ENCODE results near the gene TBC1D13. TPM values are rescaled to one million over a fixed set of nuclear protein-coding genes. Genes with fewer than 3 reads are reported as not detected.

The TBC1D13 gene
- total RNA-seq, 1 donor from 2014 or later, result 9.4 TPM

GRCh38 chr9:128828267-128828666 is 41.2 kb downstream of the TBC1D13 start:
- H3K9ac ChIP-seq (ENCODE audit: low read depth in 1 of 3, low read length in 3 of 3), result peak overlapping the region in 1 of 3 donors; percentile 78
- no peak overlapping the region for H3K4me3 ChIP-seq (ENCODE audit: low read length in 3 of 3)
- H3K9me3 ChIP-seq (ENCODE audit: control insufficient read depth in 3 of 3, low read length in 3 of 3), result no peaks in the 10 kb centered on the region
- H3K36me3 ChIP-seq (ENCODE audit: control insufficient read depth in 3 of 3, insufficient read depth in 3 of 3, low read length in 3 of 3), result peaks cover 35 to 40% (median 35%) of the 10 kb centered on the region in 3 donors
- peaks cover 12 to 18% (median 15%) of the 10 kb centered on the region in 3 donors for H3K4me1 ChIP-seq (ENCODE audit: control insufficient read depth in 3 of 3, insufficient read depth in 3 of 3, low read length in 3 of 3)
- H3K27me3 ChIP-seq (ENCODE audit: control insufficient read depth in 3 of 3, insufficient read depth in 3 of 3, low read length in 3 of 3), result no peaks in the 10 kb centered on the region
- no peak overlapping the region for H3K27ac ChIP-seq (ENCODE audit: low read depth, low read length)

GRCh38 chr9:128828719-128829452 is 41.8 kb downstream of the TBC1D13 start:
- H3K4me1 ChIP-seq (ENCODE audit: control insufficient read depth in 3 of 3, insufficient read depth in 3 of 3, low read length in 3 of 3), result peaks cover 12 to 18% (median 15%) of the 10 kb centered on the region in 3 donors
- H3K36me3 ChIP-seq (ENCODE audit: control insufficient read depth in 3 of 3, insufficient read depth in 3 of 3, low read length in 3 of 3), result peaks cover 32 to 36% (median 36%) of the 10 kb centered on the region in 3 donors
- H3K4me3 ChIP-seq (ENCODE audit: low read length in 3 of 3), result peak overlapping the region; percentile 82 to 89 (median 85)
- H3K9me3 ChIP-seq (ENCODE audit: control insufficient read depth in 3 of 3, low read length in 3 of 3), result no peaks in the 10 kb centered on the region
- no peak overlapping the region for H3K27ac ChIP-seq (ENCODE audit: low read depth, low read length)
- peak overlapping the region; percentile 78 to 91 (median 87) for H3K9ac ChIP-seq (ENCODE audit: low read depth in 1 of 3, low read length in 3 of 3)
- H3K27me3 ChIP-seq (ENCODE audit: control insufficient read depth in 3 of 3, insufficient read depth in 3 of 3, low read length in 3 of 3), result no peaks in the 10 kb centered on the region

- H3K9ac ChIP-seq (ENCODE audit: low read depth in 1 of 3, low read length in 3 of 3), result peak within 1 kb of the TSS; percentile 78 to 91 (median 87)
- peak within 1 kb of the TSS; percentile 82 to 89 (median 85) for H3K4me3 ChIP-seq (ENCODE audit: low read length in 3 of 3)
- H3K36me3 ChIP-seq (ENCODE audit: control insufficient read depth in 3 of 3, insufficient read depth in 3 of 3, low read length in 3 of 3), result peaks cover 27 to 28% (median 28%) of the 10 kb centered on the region in 3 donors
- H3K9me3 ChIP-seq (ENCODE audit: control insufficient read depth in 3 of 3, low read length in 3 of 3), result no peaks in the 10 kb centered on the region
- peaks cover 12 to 18% (median 15%) of the 10 kb centered on the region in 3 donors for H3K4me1 ChIP-seq (ENCODE audit: control insufficient read depth in 3 of 3, insufficient read depth in 3 of 3, low read length in 3 of 3)
- H3K27me3 ChIP-seq (ENCODE audit: control insufficient read depth in 3 of 3, insufficient read depth in 3 of 3, low read length in 3 of 3), result no peaks in the 10 kb centered on the region
- H3K27ac ChIP-seq (ENCODE audit: low read depth, low read length), result no peak within 1 kb of the TSS
Observed at GRCh38 chr9:128829477-128830251, 42.6 kb downstream of the TBC1D13 start, which contains the start of gene SPOUT1. TSS of gene SPOUT1 (minus strand) at chr9:128829794. CDS start at chr9:128829780, 14 bp downstream.

GRCh38 chr9:128833696-128834095 is 46.6 kb downstream of the TBC1D13 start:
- no peak overlapping the region for H3K27ac ChIP-seq (ENCODE audit: low read depth, low read length)
- no peak overlapping the region for H3K4me3 ChIP-seq (ENCODE audit: low read length in 3 of 3)
- no peaks in the 10 kb centered on the region for H3K27me3 ChIP-seq (ENCODE audit: control insufficient read depth in 3 of 3, insufficient read depth in 3 of 3, low read length in 3 of 3)
- peaks cover 11 to 12% (median 12%) of the 10 kb centered on the region in 3 donors for H3K4me1 ChIP-seq (ENCODE audit: control insufficient read depth in 3 of 3, insufficient read depth in 3 of 3, low read length in 3 of 3)
- peaks cover 16 to 29% (median 24%) of the 10 kb centered on the region in 3 donors for H3K36me3 ChIP-seq (ENCODE audit: control insufficient read depth in 3 of 3, insufficient read depth in 3 of 3, low read length in 3 of 3)
- H3K9me3 ChIP-seq (ENCODE audit: control insufficient read depth in 3 of 3, low read length in 3 of 3), result no peaks in the 10 kb centered on the region
- H3K9ac ChIP-seq (ENCODE audit: low read depth in 1 of 3, low read length in 3 of 3), result no peak overlapping the region

GRCh38 chr9:128835246-128836210 is 48.5 kb downstream of the TBC1D13 start:
- no peak overlapping the region for H3K27ac ChIP-seq (ENCODE audit: low read depth, low read length)
- H3K4me1 ChIP-seq (ENCODE audit: control insufficient read depth in 3 of 3, insufficient read depth in 3 of 3, low read length in 3 of 3), result no peaks in the 10 kb centered on the region
- no peak overlapping the region for H3K9ac ChIP-seq (ENCODE audit: low read depth in 1 of 3, low read length in 3 of 3)
- no peaks in the 10 kb centered on the region for H3K27me3 ChIP-seq (ENCODE audit: control insufficient read depth in 3 of 3, insufficient read depth in 3 of 3, low read length in 3 of 3)
- H3K9me3 ChIP-seq (ENCODE audit: control insufficient read depth in 3 of 3, low read length in 3 of 3), result no peaks in the 10 kb centered on the region
- no peak overlapping the region for H3K4me3 ChIP-seq (ENCODE audit: low read length in 3 of 3)
- H3K36me3 ChIP-seq (ENCODE audit: control insufficient read depth in 3 of 3, insufficient read depth in 3 of 3, low read length in 3 of 3), result peaks cover 16 to 29% (median 25%) of the 10 kb centered on the region in 3 donors

- Histone ChIP-seq H3K9me3 (ENCODE audit: control insufficient read depth in 3 of 3, low read length in 3 of 3) (no peaks in the 10 kb centered on the region), H3K9ac (ENCODE audit: low read depth in 1 of 3, low read length in 3 of 3) (no peak overlapping the region), H3K27me3 (ENCODE audit: control insufficient read depth in 3 of 3, insufficient read depth in 3 of 3, low read length in 3 of 3) (no peaks in the 10 kb centered on the region), H3K36me3 (ENCODE audit: control insufficient read depth in 3 of 3, insufficient read depth in 3 of 3, low read length in 3 of 3) (peaks cover 16 to 29% (median 25%) of the 10 kb centered on the region in 3 donors), H3K4me1 (ENCODE audit: control insufficient read depth in 3 of 3, insufficient read depth in 3 of 3, low read length in 3 of 3) (no peaks in the 10 kb centered on the region), H3K4me3 (ENCODE audit: low read length in 3 of 3) (no peak overlapping the region), H3K27ac (ENCODE audit: low read depth, low read length) (no peak overlapping the region)
Observed at GRCh38 chr9:128836509-128837145, 49.6 kb downstream of the TBC1D13 start.

- no peaks in the 10 kb centered on the region for H3K4me1 ChIP-seq (ENCODE audit: control insufficient read depth in 3 of 3, insufficient read depth in 3 of 3, low read length in 3 of 3)
- no peak overlapping the region for H3K9ac ChIP-seq (ENCODE audit: low read depth in 1 of 3, low read length in 3 of 3)
- H3K36me3 ChIP-seq (ENCODE audit: control insufficient read depth in 3 of 3, insufficient read depth in 3 of 3, low read length in 3 of 3), result peaks cover 8 to 31% (median 28%) of the 10 kb centered on the region in 3 donors
- H3K27me3 ChIP-seq (ENCODE audit: control insufficient read depth in 3 of 3, insufficient read depth in 3 of 3, low read length in 3 of 3), result no peaks in the 10 kb centered on the region
- H3K4me3 ChIP-seq (ENCODE audit: low read length in 3 of 3), result no peak overlapping the region
- no peaks in the 10 kb centered on the region for H3K9me3 ChIP-seq (ENCODE audit: control insufficient read depth in 3 of 3, low read length in 3 of 3)
- H3K27ac ChIP-seq (ENCODE audit: low read depth, low read length), result no peak overlapping the region
Observed at GRCh38 chr9:128838338-128838737, 51.3 kb downstream of the TBC1D13 start.

- Histone ChIP-seq H3K36me3 (ENCODE audit: control insufficient read depth in 3 of 3, insufficient read depth in 3 of 3, low read length in 3 of 3) (peaks cover 8 to 26% (median 23%) of the 10 kb centered on the region in 3 donors), H3K9ac (ENCODE audit: low read depth in 1 of 3, low read length in 3 of 3) (no peak overlapping the region), H3K27me3 (ENCODE audit: control insufficient read depth in 3 of 3, insufficient read depth in 3 of 3, low read length in 3 of 3) (no peaks in the 10 kb centered on the region), H3K4me1 (ENCODE audit: control insufficient read depth in 3 of 3, insufficient read depth in 3 of 3, low read length in 3 of 3) (no peaks in the 10 kb centered on the region), H3K9me3 (ENCODE audit: control insufficient read depth in 3 of 3, low read length in 3 of 3) (no peaks in the 10 kb centered on the region), H3K27ac (ENCODE audit: low read depth, low read length) (no peak overlapping the region), H3K4me3 (ENCODE audit: low read length in 3 of 3) (no peak overlapping the region)
Observed at GRCh38 chr9:128840524-128840923, 53.5 kb downstream of the TBC1D13 start.
